Renal pelvis (tissue), 4 donors: ENCODE data around the gene LECT2. TPM values are rescaled to one million over a fixed set of nuclear protein-coding genes. Genes with fewer than 3 reads are reported as not detected.

Experiments
- DNase-seq: peaks from one replicate; pipeline ENCODE4 v3.0.0-alpha.2; 2013
- polyA plus RNA-seq, 3 donors: library from polyadenylated mRNA; unstranded; fragments of 120-200 nt; gene quantifications; one replicate each; pipeline ENCODE4 v1.2.1, GENCODE V29; 2013; ENCODE audit not compliant: insufficient read length in 3 of 3

Gene LECT2
- polyA plus RNA-seq, 3 donors = 2.1 to 4.8 (median 4.1) TPM

DNA sequence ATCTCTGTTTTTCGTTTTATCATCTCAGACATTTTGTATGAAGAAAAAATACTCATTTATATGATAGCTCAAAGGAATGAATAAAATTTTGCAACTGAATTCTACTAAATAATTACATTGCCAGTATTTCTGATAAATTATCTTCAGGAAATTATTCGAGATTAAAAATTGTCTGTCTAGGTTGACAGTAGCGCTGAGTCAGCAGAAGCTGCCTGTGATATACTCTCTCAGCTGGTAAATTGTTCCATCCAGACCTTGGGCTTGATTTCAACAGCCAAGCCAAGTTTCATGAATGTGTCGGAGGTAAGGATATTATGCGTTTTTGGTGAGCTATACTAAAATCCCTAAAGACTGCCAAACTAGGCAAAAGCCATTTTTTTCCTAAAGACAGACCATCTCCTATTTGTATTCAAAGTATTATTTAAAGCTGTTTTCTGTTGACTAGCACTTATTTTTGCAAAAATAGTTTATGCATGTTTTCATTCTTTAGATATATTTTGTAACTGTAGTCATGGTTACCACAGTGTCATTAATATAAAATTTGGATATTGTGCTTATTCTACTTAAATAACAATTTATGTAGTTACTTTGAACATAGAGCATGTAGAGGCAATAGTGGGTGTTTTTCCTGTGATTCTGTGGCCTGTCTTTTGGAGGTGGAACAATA, 17.4 kb downstream of the LECT2 start:
- DNase-seq = no peak

DNA sequence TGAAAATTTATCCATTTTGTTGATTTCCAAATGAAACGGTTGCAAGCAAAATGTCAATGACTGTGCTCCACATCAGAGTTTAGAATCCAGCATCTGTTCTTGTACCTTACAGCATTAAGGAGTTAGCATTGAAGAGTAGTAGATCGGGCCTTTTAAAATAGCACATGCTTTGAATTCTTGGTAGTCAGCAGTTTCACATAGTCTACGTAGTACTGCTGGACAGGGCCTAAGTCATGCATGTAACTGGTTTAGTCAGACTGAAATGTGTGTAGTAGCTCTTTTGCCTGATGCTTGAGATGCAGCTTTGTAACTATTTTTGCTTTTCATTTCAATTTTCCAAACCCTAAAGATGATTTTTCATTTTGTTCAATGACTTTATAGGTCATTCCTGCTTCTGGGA, 19.8 kb downstream of the LECT2 start:
- peak; percentile 37 for DNase-seq

DNA sequence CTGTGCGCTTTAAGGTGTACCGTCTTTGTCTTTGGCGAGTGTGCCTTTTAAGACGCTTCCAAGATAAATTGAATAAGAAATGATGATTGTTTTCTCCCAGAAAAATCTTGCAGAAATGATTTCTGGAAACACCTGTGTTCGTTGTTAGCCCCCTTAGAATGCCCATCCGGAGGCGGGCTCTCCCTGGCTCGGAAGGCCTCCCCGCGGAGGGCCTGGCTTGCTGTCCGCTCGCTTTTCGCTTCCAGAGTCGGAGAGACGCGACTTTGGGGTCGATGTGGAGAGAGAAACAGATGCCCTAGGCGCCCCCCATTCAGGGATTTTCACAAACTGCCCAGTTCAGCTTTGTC, 23.9 kb downstream of the LECT2 start:
- DNase-seq = no peak

DNA sequence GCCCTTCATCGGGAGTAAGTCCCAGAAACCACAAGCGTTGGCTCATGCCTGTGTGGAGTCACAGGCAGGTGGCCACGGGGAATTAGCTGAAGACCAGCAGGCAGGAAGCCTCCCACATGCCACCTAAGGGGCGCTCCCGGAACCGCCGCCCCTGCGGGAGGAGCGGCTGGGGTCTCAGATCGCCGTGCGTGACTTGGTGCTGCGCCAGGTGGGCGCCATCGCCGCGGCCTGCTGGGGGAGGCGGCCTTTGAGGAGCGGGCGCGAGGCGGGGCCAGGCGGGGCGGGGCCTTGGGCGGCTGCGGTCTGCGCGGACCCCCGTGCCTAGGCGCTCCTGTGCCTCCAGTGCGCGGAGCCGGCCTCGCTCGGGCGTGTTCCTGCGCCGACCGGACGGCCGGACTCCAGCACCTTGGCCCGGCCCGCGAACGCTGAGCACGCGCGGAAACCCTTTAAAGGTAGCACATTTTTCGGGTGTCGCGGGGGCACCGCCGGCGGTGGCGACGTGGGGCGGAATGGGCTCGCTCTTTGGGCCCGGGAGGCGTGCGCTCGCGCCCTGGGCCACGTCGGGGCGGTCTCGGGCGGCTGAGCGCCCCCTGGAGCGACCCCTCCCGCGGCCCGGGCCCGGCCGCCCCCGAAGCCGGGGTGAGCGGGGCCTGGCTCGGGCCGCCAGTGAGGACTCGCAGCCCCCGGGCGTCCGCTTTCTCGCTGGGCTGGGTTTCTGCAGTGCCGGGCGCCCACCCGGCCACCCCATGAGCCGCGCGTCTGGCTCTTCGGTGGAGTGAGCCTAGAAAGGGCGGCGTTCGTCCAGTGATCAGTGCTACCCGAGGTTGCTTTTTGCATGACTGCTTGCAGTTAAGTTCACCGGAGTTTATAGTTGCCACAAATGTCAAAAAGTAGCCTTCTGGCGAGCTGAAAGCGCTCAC, 24.5 kb downstream of the LECT2 start:
- peak; percentile 72 for DNase-seq

DNA sequence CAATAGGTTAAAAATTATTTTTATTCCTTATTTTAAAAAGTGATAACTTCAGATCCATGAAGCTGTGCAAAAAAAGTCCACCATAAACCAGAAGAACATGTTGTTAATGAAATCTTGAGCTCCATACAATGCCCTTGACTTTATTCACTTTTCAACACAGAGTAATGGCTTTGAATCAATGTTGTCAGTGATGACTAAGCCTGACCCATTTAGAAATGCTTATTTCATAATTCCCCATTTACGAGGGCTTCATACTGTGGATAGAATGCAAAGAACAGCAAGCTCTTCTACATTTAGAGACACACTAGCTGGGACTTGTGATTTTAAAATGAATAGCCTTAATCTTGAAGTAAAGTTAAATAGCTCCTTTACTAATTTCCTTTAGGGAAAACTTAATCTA, 33.4 kb downstream of the LECT2 start:
- DNase-seq = no peak

DNA sequence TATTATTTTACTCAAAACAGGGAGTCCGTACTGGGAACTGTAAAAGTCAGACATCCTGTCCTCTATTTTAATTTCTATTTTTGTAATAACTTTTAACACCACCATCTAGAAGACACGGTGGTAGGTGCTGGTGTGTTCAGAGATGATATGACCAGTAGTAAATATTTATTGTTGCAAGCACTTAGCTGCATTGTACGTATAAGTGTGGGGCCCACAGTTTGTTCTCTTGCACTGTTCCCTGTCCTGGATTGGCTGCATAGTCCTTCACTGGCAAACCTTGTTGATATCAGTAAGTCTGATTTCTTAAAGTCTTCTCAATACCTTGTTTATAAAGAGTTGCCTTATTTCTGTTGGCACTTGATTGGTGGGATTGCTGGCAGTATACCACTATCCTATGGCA, 34.6 kb downstream of the LECT2 start:
- no peak for DNase-seq

DNA sequence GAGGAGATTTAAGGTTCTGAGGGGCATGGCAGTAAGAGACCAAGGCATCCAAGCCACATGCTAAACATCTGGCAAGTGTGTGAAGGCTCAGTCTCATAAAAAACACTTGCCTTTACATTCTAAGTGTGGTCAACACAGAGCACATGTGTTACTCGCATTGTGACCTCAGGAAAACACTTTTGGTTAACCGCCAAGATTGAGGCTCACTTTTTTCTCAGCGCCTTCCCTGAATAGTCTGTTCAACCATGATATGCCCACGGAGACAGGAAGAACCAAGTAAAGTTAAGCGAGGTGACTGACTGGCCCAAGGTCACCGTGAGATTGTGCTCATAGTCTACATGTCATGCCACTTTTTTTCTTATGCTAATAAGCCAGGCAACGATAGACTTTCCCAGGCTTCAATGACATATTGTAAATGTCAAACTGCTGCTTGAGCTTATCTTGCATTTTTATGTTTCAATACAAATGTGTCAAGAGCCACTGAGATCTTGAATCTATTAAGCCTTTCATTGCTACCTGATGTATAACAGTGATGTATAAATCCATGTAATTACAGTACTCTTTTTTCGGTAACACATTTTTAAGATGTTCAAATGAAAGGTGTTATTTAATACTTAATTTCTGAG, 38.0 kb downstream of the LECT2 start:
- no peak for DNase-seq

DNA sequence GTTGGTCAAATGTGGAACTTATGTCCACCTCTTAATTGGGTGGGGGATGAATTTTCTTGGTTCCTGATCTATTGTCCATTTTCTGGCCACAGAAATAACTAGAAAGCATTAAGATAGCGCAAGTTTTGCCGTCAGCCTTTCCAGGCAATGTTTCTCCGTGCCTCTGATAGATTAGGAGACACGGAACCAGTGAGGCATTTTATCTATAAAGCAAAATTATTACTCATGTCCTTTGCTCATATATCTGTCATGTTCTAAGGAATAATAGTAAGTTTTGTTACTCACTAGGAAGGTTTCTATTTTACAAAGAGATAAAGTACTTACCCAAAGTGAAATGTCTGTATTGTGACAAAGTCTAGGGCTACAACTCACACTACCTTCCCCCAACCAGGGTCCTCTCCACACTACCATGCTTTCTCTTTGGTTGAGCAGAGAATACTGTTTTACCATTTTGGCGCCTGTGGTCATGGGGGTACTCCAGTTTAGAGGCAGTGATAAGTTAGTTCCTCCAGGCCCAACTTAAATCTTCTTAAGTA, 39.2 kb downstream of the LECT2 start:
- DNase-seq = no peak

DNA sequence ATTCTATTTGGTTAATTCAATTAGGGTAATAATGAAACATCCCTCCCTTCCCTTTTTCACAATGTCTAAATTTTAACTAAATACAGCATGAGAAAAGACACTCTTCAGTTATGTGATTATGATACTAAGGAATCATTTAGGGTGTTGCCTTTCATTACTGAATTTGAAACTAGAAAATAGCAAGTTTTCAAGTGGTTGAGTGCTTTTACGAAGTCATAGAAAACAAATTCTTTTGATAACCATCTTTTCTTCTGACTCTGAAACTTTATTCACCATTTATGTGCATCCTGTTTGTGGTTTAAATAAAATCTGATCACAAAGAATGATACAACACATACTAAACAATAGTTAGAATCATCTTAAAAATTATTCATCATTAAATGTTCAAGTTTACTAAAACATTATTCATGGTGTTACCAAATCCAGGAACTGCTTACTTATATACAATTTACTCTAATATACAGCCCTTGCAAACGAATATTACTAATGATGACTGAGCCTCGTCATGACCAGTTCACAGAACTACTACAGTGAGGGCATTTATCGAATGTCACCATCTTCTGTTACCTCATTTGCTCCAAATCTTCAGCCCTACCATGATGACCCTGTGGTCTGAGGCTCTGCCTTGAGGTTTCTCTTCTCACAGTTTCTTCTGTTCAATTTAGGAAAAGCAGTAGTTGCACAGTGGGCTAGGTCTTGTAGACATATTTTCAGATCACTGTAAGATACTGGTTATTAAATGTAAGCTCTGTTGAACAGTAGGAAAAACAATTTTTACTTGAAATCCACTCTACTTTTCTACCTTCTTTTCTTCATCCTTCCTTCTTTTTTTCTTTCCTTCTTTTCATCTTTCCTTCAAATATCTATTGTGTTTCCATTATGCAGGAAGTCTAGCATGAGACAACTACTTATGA, 40.8 kb downstream of the LECT2 start:
- no peak for DNase-seq

DNA sequence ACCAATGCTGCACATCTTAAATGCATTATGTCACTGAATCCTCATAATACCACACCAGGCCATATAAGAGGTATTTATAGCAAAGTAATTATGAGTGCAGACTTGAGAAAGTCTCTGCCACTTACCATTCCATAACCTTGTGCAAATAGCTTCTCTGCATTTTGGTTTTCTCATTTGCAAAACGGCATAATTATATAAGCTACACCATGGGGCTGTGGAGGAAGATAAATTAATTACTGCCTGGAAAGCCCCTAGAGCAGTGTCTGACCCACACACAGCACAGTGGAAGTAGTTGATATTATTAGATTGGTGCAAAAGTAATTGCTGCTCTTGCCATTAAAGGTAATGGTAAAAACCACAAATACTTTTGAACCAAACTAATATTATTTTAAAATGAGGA, 49.6 kb downstream of the LECT2 start:
- no peak for DNase-seq

DNA sequence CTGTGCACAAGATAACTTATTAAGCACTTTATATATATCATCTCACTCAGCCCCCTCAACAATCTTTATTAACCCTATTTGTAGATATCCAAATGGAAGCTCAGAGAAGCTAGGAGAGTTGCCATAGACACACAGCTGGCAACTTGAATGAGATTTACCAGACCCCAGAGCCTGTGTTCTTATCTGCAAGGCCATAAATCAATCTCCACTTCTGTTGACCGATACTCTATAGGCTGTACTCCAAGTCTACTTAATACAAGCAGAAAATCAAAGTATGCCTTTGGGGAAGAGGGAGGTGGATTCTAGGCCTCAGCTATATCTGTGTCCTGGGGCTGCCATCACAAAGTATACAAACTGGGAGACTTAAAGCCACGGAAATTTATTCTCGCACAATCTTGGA, 53.1 kb downstream of the LECT2 start:
- DNase-seq = no peak

DNA sequence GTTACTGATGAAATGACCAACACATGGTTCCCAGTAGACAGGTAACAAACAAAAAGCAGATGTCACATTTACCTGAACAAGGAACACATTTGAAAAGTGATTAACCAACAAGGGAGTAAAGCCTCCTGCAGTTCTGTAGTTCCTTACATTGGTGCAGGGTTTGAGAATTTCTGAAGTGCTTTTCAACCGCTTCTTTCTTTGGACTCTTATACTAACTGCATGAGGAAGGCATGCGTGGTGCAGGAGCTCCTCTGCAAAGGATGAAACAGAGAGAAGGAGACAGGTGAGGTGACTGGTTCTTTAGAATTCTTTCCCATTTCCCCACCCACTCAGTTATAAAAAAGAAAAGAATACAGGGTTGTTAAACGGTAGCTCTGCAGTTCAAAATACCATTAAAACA, 54.5 kb downstream of the LECT2 start:
- no peak for DNase-seq

DNA sequence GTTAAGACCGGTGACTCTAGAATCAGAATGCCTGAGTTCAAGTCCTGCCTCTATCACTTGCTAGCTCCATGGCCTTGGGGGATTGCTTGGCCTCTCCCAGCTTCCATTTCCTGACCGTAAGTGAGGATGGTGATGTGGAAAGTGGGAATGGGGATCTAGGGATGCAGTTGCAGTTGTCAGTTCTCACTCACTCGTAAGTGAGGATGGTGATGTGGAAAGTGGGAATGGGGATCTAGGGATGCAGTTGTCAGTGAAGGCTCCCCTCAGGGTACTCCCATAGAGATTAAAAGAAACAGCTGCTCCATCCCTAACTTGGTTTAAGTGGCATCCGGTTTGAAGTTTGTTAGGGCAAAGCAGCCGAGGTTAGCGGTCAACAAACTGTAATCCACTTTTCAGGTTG, 56.1 kb downstream of the LECT2 start:
- no peak for DNase-seq

Other genes with a start within 250 kb of the LECT2 start
- gene SLC25A48, start 120.3 kb downstream of the LECT2 start, polyA plus RNA-seq = 1 to 10 TPM; 3.0 to 5.4 (median 3.5) TPM
- not detected for gene IL9, start 59.1 kb downstream of the LECT2 start, polyA plus RNA-seq
- gene TGFBI, start 74.0 kb upstream of the LECT2 start, polyA plus RNA-seq = 100 to 1,000 TPM; 182 to 248 (median 201) TPM
- gene SMAD5, start 177.9 kb upstream of the LECT2 start, polyA plus RNA-seq = 10 to 100 TPM; 55.6 to 74.9 (median 68.5) TPM
- 10 to 100 TPM; 16.6 to 20.1 (median 19.8) TPM for gene SMIM32, start 238.2 kb upstream of the LECT2 start, polyA plus RNA-seq